IPS-18c (cell line): ENCODE data around the gene KLK2.
"Not testable (repeated sequence)": the region's sequence is repeated elsewhere in the genome, so short reads cannot be mapped to it uniquely, and the experiment has no call there.

Experiments
- H3K4me3 ChIP-seq: 2 replicates; pipeline ENCODE4 v1.7.0; 2013; ENCODE audit warnings: low read depth, mild to moderate bottlenecking, low read length, moderate library complexity; ENCODE audit not compliant: insufficient read depth
- H3K9me3 ChIP-seq: one replicate; pipeline ENCODE4 v1.6.1; 2013; ENCODE audit warnings: mild to moderate bottlenecking, low read length, moderate library complexity; ENCODE audit not compliant: control insufficient read depth, insufficient read depth

The KLK2 gene

DNA sequence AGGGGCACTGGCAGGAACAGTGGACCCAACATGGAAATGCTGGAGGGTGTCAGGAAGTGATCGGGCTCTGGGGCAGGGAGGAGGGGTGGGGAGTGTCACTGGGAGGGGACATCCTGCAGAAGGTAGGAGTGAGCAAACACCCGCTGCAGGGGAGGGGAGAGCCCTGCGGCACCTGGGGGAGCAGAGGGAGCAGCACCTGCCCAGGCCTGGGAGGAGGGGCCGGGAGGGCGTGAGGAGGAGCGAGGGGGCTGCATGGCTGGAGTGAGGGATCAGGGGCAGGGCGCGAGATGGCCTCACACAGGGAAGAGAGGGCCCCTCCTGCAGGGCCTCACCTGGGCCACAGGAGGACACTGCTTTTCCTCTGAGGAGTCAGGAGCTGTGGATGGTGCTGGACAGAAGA, 4.1 kb downstream of the KLK2 start:
- H3K9me3 ChIP-seq = no peaks in the 10 kb centered on the region
- no peak overlapping the region for H3K4me3 ChIP-seq

DNA sequence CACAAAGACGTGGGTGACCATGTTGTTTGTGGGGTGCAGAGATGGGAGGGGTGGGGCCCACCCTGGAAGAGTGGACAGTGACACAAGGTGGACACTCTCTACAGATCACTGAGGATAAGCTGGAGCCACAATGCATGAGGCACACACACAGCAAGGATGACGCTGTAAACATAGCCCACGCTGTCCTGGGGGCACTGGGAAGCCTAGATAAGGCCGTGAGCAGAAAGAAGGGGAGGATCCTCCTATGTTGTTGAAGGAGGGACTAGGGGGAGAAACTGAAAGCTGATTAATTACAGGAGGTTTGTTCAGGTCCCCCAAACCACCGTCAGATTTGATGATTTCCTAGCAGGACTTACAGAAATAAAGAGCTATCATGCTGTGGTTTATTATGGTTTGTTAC, 5.6 kb downstream of the KLK2 start:
- Histone ChIP-seq H3K9me3 (no peaks in the 10 kb centered on the region), H3K4me3 (no peak overlapping the region)

- Histone ChIP-seq H3K9me3 (no peaks in the 10 kb centered on the region), H3K4me3 (no peak overlapping the region)
These were observed 7.0 kb downstream of the KLK2 start for GRCh38 chr19:50880241-50880640.

DNA sequence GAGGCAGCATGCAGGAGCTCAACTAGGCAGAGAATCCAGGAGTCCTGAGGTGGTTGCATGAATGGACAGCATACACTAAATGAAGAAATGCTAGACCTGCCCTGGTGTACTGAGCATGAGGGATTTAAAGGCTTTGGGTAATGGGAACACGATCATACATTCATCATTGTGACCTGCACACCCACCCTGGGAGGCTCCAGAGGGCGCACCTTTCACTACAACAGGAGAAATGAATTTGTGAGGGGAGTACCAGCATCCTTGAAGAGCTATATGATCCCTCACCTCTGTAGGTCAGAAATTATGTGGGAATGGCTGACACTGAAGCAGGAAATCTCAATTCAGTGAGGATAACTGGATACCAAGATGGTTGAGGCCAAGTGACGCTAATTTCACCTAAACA, 8.9 kb downstream of the KLK2 start:
- Histone ChIP-seq H3K4me3 (no peak overlapping the region), H3K9me3 (no peaks in the 10 kb centered on the region)

DNA sequence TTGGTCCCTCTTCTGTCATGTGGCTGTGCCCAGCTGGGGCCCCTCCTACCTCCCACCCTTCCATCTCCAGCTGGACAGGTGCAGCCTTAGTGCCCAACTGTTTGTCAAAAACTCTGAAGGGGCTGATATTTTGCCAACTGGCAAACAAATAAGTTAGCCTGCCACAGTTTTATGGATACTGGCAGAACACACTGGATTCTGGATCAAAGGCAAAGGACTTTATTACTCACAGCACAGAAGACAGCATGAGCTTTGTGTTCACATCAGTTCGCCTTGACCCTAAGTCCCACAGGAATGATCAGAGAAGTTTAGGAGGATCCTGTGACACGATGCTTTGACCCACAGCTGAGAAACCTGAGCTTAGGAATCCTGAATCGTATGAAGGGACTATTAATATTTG, 16.4 kb downstream of the KLK2 start:
- H3K9me3 ChIP-seq = peaks cover 12% of the 10 kb centered on the region

GRCh38 chr19:50890422-50891252, 17.4 kb downstream of the KLK2 start:
- Histone ChIP-seq H3K9me3 (peaks cover 13% of the 10 kb centered on the region), H3K4me3 (no peak overlapping the region)

More for the DNA sequence above, 16.4 kb downstream of the KLK2 start:
- H3K4me3 ChIP-seq = no peak overlapping the region

DNA sequence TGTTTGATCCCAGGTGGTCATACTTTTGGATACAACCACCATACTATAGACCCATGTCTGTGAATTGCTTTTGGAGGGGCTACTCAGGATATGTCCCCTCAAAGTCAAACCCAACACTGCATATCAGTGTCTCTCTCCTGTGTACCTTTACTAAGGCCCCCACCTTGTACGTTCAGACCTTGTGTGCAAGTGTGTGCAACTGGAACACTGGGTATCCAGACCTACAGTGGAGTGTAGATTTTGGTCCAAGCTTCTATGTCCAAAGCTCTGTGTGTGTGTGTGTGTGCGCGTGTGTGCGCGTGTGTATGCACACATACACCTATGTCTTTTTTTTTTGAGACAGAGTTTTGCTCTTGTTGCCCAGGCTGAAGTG, 18.0 kb downstream of the KLK2 start:
- H3K9me3 ChIP-seq = peaks cover 13% of the 10 kb centered on the region
- no peak overlapping the region for H3K4me3 ChIP-seq

DNA sequence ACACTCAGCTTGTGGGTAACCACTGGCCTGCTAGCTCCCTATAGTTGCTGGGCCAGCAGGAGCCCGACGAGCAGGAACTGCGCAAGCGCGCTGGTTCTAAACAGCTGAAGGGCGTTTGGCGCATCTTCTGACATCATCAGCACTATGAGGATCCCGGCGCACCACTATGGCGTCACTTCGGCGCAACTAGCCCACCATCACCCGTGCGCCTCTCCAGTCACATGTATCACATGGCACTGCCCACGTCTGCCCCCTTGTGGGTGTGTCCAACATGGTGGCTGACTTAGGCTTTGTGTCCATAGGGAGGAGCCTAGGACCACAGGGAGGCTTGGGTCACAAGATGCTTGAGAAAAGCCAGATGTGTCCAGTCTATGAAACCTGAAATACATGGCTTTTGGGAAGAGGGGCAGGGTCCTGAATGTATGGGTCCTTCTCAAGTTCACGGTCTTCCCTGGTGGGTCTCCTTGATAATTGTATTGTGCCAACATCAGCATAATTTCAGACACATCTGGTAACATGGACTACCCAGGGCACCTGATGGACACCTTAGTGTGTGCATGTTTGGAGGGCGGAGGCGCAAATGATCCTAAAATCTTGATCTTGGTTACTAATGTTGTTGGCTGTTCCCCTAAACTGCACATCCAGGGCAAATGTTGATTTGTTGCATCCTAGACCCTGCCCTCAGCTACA, 20.0 kb downstream of the KLK2 start:
- peaks cover 13% of the 10 kb centered on the region for H3K9me3 ChIP-seq
- H3K4me3 ChIP-seq = no peak overlapping the region

GRCh38 chr19:50894478-50895356, 21.5 kb downstream of the KLK2 start:
- H3K9me3 ChIP-seq = peaks cover 13% of the 10 kb centered on the region
- H3K4me3 ChIP-seq = no peak overlapping the region

DNA sequence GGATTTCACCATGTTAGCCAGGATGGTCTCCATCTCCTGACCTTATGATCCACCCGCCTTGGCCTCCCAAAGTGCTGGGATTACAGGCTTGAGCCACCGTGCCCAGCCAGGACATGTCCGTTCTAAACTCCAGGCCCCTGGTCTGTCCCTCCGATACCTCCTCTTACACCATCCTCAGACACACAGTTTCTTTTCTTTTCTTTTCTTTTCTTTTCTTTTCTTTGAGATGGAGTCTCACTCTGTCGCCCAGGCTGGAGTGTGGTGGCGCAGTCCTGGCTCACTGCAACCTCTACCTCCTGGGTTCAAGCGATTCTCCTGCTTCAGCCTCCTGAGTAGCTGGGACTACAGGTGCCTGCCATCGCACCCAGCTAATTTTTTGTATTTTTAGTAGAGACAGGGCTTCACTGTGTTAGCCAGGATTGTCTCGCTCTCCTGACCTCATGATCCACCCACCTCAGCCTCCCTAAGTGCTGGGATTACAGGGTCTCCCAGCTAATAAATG, 22.9 kb downstream of the KLK2 start:
- not testable (repeated sequence) for H3K4me3 ChIP-seq
- H3K9me3 ChIP-seq = peaks cover 13% of the 10 kb centered on the region

- H3K4me3 ChIP-seq = no peak overlapping the region
- peaks cover 11% of the 10 kb centered on the region for H3K9me3 ChIP-seq
These were observed 23.5 kb downstream of the KLK2 start for GRCh38 chr19:50896591-50897190.

DNA sequence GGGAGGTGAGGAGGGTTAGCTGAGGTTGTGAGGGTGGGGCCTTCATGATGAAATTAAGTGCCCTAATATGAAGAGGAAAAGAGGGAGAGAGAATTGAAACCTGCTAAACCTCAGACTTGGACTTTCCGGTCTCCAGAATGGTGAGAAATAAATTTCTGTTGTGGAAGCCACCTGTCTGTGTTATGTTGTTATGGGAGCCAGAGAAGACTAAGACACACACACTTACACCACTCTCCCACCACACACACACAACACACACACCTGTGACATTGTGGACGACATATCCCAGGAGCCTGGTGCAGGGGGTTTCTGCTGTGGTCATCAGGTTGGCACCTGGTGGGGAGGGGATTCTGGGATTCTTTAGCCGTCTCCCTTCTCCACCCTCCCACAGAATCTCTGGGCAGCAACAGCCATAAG, 24.0 kb downstream of the KLK2 start:
- Histone ChIP-seq H3K9me3 (peaks cover 10% of the 10 kb centered on the region), H3K4me3 (no peak overlapping the region)

DNA sequence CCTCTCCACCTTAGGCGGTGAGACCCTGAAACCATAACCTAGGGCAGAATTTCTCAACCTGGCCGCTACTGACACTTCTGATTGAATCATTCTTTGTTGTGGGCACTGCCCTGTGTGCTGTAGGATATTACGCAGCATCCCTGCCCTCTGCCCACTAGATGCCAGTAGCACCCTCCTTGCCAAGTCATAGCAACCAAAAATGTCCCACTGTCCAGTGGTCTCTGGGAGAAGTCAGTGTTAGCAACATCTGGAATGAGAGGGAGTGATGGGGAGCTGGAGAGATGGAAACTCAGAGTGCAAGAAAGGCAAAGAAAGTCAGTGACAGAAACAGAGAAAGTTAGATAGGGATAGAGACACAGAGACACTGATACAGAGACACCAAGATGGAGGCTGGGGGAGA, 24.4 kb downstream of the KLK2 start:
- H3K9me3 ChIP-seq = peaks cover 8% of the 10 kb centered on the region
- no peak overlapping the region for H3K4me3 ChIP-seq

- no peak overlapping the region for H3K4me3 ChIP-seq
- peaks cover 6% of the 10 kb centered on the region for H3K9me3 ChIP-seq
These were observed 24.8 kb downstream of the KLK2 start for GRCh38 chr19:50898018-50898417.

- Histone ChIP-seq H3K9me3 (peaks cover 1% of the 10 kb centered on the region), H3K4me3 (no peak overlapping the region)
These were observed 26.3 kb downstream of the KLK2 start for GRCh38 chr19:50899569-50899968.

- H3K4me3 ChIP-seq = no peak overlapping the region
- no peaks in the 10 kb centered on the region for H3K9me3 ChIP-seq
These were observed 29.4 kb downstream of the KLK2 start for GRCh38 chr19:50902640-50903039.

- no peaks in the 10 kb centered on the region for H3K9me3 ChIP-seq
- no peak overlapping the region for H3K4me3 ChIP-seq
These were observed 33.0 kb downstream of the KLK2 start for GRCh38 chr19:50906217-50906616.
